T follicular helper cell (primary cell): Measurements from ENCODE around the gene GAS7.
"Not testable (repeated sequence)": the region's sequence is repeated elsewhere in the genome, so short reads cannot be mapped to it uniquely, and the experiment has no call there.

Experiments
- DNase-seq: peaks from one replicate; pipeline ENCODE4 v3.0.0-alpha.2; 2020; ENCODE audit warnings: low read depth

GAS7 gene

GRCh38 chr17:9942885-9943284 lies 255.5 kb downstream of the GAS7 start:
- no peak for DNase-seq

DNA sequence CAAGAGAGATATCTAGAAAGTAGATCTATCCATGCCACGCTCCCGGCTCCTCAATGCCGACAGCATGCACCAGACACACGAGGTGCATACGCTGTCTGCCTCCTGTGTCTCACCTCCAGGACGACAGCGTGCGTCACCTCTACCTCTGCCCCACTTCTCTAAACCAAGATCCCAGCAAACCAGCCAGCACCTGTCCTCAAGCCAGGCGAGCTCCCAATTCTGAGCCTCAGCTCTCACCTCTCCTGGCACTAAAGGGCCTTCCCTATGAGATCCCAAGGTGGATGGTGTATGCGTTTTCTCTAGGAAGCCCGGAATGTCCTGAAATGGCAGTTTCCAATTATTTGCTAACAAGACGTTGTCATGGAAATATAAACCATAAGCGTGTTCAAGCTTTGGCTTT lies 257.1 kb downstream of the GAS7 start:
- no peak for DNase-seq

- no peak for DNase-seq
These were observed 257.6 kb downstream of the GAS7 start for GRCh38 chr17:9940841-9941240.

GRCh38 chr17:9938764-9939163 lies 259.6 kb downstream of the GAS7 start:
- DNase-seq: no peak

DNA sequence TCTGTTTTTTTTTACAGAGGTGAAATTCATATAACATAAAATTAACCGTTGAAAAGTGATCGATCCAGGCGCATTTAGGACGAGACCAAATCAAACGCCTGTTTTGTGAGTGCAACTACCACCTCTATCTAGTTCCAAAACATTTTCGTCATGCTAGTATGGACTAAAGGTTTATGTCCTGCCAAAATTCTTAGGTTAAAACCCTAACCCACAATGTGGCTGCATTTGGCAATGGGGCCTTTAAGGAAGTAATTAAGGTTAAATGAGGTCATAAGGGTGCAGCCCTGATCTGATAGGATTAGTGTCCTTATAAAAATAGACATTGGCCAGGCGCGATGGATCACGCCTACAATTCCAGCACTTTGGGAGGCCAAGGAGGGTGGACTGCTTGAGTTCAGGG lies 260.5 kb downstream of the GAS7 start:
- DNase-seq: no peak

GRCh38 chr17:9937241-9937761 lies 261.1 kb downstream of the GAS7 start:
- no peak for DNase-seq

DNA sequence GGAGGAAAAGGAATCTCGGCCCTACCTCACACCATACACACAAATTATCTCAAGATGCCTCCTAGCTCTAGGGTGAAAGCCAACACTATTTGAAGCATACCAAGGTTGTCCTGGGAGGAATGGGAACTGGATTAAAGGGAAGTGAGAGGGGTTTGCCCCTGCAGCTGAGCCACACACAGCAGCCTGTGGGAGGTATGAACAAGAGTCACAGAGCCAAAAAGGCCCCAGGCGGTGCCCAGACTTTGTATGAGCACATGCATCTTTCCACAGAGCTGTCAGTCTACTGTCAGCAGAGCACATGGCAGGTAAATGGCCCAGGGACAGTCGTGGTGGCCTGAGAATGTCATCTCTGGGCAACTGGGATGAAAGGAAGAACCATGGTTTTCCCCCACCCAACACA lies 262.3 kb downstream of the GAS7 start:
- no peak for DNase-seq

DNA sequence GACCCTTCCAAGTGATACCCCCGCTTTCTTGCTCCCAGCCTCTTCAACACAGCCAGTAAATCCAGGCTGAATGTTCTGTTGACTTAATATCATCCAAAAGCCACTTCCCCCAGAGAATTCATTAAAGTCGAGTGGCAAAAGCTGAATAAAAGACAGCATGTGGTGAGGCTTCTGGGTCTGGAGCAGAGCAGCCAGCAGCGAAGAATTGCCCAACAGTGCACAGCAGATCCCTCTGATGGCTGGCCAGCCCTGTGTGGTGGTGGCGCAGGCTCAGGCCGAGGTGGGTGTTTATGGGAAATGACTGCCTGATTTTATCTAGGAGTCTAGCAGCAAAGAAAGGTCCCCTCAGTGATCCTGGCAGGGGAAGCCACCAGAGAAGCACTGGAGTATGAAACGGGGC lies 263.0 kb downstream of the GAS7 start:
- no peak for DNase-seq

DNA sequence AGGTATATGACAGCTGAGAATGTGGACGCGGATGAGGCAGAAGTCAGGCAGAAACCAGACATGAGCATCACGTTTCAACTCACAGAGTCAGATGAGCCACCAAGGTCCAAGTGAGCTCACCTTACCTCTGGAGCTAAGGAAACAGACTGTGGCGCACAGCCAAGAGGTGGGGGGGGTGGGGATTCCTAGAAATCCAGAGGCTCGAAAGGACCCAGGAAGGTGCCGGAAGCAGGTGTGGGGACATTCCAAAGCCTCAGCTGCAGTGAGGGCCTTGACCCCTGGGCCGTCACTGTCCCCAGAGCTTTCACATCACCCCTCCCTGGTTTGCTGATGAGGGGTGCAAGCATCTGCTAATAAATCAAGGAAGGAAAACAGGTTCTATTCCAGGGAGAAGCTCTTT lies 264.1 kb downstream of the GAS7 start:
- DNase-seq: no peak

DNA sequence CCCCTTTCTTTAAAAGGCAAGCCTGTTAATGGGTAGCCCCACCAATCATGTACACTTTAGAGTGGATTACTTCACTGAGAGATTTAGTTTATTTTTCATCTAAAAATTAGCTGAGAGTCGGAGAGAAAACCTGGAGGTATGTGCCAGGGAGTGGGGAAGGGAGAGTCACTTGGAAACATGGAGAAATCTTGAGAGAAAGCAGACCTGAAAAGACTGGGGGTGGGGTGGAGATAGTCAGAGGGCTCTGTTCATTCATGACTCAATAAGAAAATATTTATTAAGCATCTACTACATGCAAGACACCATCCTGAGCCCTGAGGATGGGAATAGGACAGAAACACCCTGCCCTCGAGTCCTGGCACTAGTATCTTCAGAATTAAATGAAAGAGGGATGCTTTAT lies 265.9 kb downstream of the GAS7 start:
- no peak for DNase-seq

DNA sequence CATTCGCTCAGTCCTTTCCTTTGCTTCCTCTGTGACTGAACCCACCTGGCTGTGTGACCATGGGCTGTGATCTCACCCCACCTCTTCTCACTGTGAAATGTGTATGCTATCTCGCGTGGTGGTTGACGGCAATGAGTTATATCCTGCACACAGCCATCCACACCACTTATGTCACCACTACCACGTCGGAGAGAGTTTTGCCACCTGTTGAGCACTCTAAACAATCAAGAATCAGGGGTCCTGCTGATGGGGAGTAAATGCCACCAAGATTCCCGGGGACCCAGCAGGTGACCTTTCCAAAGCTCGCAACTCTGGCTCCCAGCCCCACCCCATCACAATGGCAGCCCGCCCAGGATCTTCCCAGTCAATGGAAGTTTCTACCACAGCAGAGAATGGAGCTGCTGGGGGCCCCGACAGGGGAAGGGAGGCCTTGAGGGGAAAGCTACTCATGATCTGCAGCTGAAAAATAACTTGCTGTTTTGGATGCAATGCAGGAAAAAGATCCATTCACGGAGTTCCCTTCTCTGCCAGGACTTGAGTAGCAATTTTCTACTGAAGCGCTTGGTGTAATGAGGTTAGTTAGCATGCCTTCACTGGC lies 267.2 kb downstream of the GAS7 start:
- DNase-seq: no peak

DNA sequence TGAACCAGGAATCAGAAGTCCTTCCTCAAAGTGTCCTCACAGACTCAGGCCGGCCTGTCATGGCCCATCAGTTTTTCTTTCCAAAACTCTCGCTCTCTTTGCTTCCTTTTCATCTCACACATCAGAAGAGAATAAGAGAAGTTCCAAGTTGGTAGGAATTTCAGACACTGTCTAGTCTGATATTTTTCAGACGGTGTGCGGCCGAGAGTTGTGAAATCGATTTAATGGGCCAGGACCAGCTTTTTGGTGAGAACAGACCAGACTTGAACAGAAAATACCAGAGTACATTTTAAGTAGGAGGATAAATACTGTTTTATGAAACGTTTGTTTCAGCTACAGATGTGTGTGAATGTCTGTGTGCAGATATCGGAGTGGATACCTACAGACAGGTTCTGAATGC lies 268.5 kb downstream of the GAS7 start:
- no peak for DNase-seq

- DNase-seq: no peak
These were observed 269.6 kb downstream of the GAS7 start for GRCh38 chr17:9928601-9929333.

DNA sequence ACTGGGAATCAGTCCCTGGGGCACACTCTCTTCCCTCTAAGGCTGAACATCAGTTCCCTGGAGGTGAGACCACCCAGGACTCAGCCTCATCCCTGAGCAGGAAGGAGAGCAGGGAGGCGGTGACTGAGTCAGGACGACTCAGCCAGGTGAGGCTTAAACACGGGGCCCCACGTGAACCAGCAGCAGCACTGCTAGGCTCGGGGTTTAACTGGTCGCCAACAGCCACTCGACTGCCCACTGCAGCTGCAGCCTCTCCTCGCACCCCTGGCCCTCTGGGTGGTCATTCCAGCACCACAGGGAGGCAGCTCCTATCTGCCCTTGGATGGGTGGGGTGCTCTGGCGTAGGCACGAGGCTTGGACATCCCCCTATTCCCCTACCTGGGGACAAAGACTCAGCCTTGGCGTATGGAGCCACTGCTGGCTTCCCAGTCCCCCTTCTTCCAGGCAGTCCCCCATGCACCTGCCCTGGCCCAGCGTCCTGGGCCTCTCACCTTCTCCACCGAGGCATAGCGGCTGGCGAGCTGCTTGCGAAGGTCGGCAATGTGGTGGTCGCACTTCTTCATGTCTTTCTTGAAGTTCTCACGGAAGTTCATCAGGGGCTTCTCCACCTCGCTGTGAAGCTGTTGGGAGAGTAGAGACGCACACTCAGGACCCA lies 272.1 kb downstream of the GAS7 start:
- DNase-seq: no peak

DNA sequence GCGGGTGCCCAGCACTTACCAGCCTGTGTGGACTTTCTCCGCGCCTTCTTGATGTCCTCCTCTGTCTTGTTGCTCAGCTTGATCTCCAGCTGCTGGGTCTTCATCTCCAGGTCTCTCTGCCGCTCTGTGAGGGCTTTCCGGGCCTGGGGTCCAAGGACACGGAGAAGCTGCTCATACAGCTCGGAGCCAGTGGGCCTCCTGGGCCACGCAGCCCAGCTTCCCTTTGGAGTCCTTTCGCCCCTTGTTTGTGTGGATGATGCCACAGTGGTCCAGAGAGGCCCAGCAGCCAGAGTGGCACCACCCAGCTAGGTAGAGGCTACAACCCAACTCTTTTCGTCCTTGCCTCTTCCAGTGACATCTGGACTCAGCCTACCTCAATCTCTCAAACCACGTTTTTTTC lies 272.9 kb downstream of the GAS7 start:
- DNase-seq: no peak

DNA sequence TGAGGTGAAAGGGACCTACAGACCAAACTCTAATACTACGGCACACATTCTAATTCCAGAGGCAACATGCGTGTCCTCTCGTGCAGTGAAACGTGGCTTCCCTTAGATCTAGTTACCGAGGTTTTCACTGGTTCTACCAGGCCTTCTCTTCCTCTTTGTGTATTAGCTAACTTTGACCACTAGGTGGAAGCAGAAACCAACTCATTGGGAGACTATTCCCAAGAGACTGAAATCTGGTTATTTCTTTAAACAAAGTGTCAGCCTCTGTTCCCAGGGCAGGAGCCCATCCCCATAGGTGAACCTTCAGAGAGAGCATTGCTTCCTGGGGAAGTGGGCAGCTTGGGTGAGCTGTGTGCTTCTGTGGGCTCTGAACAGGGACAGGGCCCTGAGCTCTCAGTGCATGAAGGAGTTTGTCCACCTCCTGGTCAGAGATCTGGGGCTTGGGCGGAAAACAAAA lies 273.6 kb downstream of the GAS7 start:
- DNase-seq: no peak

GRCh38 chr17:9922012-9922848 lies 276.2 kb downstream of the GAS7 start:
- DNase-seq: no peak

GRCh38 chr17:9921216-9921615 lies 277.2 kb downstream of the GAS7 start:
- not testable (repeated sequence) for DNase-seq

DNA sequence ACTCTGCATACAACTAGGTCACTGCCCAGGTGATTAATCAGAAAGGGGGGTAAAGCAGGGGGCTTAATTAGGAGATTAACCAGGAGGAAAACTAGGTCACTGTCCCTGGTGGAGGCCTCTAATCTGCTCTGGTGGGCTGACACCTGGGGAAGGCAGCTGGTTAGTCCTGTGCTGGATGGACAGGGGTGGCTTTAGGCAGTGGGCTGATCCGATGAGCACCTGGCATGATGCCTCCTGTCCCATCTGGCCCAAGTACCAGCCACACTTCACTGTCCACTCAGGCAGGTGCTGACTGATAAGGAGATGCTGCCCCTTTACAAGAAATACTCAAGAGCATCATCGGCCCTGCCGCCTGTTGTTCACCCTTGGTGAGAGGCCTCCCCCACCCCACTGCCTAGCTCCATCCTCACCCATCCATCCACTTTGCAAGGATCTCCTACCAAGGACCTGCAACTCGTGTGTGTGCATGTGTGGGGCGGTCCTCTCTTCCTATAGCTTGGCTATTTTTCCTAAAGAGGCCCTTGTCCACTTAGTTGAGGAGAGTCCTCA lies 279.5 kb downstream of the GAS7 start:
- DNase-seq: no peak

GRCh38 chr17:9918352-9918751 lies 280.1 kb downstream of the GAS7 start:
- no peak for DNase-seq

- DNase-seq: no peak
These were observed 280.6 kb downstream of the GAS7 start for GRCh38 chr17:9917801-9918200.

GRCh38 chr17:9917131-9917530 lies 281.3 kb downstream of the GAS7 start:
- no peak for DNase-seq
